ENCODE measurements around the gene PRR23E.

GRCh38 chr3:127212711-127213110 is 19.8 kb downstream of the PRR23E start:
- no peak for TF ChIP-seq CTCF (IDR thresholded peaks at IDR 0.05; ENCODE audit: extremely low read depth in 1 of 2, insufficient read depth in 1 of 2, low read depth in 1 of 2, low read length in 2 of 2)
- TF ChIP-seq POLR2AphosphoS5 (IDR thresholded peaks at IDR 0.05; ENCODE audit: insufficient read depth, low read depth, low read length), result no peak
- no peak for TF ChIP-seq EZH2 (IDR thresholded peaks at IDR 0.05; ENCODE audit: borderline replicate concordance, low read depth, low read length, severe bottlenecking)
- no peak for TF ChIP-seq MYC (IDR thresholded peaks at IDR 0.05; ENCODE audit: low read depth, low read length)
- TF ChIP-seq POLR2A (IDR thresholded peaks at IDR 0.05; ENCODE audit: low read depth, low read length), result no peak
- no peak for TF ChIP-seq FOS (IDR thresholded peaks at IDR 0.05; ENCODE audit: borderline replicate concordance, insufficient read depth, low read length)
- TF ChIP-seq MAX (IDR thresholded peaks at IDR 0.05; ENCODE audit: insufficient read depth, insufficient read length), result no peak
- TF ChIP-seq JUN (IDR thresholded peaks at IDR 0.05; ENCODE audit: borderline replicate concordance, insufficient read depth, insufficient read length, low read depth), result no peak
- TF ChIP-seq GATA2 (IDR thresholded peaks at IDR 0.05; ENCODE audit: insufficient read depth, insufficient read length, low read depth, low read length), result no peak

All from endothelial cell of umbilical vein (primary cell).